GM12864 (cell line): ENCODE data around the gene TES.
"Not testable (repeated sequence)": the region's sequence is repeated elsewhere in the genome, so short reads cannot be mapped to it uniquely, and the experiment has no call there.

Experiments
- DNase-seq: peaks from one replicate; pipeline ENCODE4 v3.0.0-alpha.2; 2011; ENCODE audit warnings: low read depth
- H3K4me3 ChIP-seq: 2 replicates; pipeline ENCODE4 v1.5.1; 2011; ENCODE audit warnings: mild to moderate bottlenecking, low read depth, low read length, control low read depth
- TF ChIP-seq, protein P1 (sequence below): IDR thresholded peaks from 2 replicates; pipeline ENCODE4 v1.5.1; 2011; ENCODE audit warnings: low read depth, mild to moderate bottlenecking, moderate library complexity, low read length, control low read depth, inconsistent platforms; ENCODE audit errors: missing control alignments

The TES gene

DNA sequence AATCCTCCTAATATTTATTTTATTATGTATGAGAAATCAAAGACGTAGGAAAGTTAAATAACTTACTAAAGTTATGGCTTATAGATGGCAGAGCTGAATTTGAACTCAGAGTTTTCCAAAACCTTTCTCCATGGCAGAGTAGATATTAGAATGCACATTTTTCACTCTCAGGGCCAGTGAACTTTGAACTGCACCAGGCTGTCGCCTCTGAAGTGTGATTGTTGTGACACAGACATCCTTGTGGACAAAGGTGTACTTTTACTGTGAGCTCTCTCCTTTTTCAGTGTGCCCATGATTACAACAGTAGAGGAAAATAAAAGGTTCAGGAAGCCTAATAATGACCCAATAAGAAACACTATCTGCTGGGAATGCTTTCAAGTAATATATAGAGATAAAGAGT, 29.1 kb downstream of the TES start:
- H3K4me3 ChIP-seq, result no peak overlapping the region
- TF ChIP-seq, protein P1, sequence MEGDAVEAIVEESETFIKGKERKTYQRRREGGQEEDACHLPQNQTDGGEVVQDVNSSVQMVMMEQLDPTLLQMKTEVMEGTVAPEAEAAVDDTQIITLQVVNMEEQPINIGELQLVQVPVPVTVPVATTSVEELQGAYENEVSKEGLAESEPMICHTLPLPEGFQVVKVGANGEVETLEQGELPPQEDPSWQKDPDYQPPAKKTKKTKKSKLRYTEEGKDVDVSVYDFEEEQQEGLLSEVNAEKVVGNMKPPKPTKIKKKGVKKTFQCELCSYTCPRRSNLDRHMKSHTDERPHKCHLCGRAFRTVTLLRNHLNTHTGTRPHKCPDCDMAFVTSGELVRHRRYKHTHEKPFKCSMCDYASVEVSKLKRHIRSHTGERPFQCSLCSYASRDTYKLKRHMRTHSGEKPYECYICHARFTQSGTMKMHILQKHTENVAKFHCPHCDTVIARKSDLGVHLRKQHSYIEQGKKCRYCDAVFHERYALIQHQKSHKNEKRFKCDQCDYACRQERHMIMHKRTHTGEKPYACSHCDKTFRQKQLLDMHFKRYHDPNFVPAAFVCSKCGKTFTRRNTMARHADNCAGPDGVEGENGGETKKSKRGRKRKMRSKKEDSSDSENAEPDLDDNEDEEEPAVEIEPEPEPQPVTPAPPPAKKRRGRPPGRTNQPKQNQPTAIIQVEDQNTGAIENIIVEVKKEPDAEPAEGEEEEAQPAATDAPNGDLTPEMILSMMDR, result no peak
- DNase-seq, result no peak

DNA sequence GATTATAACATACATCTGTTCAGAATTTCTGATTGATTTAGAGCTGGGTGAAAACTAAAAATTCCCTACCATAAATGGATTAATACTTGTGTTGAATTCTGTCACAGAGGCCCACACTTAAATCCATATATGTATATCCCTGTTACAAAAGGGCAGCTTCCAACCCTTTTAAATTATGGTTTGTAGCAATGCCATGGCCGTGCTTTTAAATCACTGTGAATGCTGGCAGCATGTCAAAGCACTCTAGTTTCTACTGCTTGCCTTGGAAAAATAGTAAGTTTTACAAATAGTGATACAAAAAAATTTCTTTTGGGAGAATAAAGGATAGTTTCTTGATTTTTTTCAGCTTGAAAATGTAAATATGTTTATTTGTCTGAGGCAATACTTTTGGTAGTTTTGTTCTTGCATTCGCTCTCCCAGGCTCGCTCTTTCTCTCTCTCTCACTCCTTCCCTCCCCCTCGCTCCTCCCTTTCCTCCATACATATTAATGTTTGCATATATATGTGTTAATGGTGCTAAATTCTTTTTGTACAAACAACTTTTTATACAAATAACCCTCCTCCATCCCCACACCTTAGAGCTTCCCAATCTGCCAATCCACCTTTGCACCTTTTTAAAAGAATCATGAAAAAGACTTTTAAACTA, 29.8 kb downstream of the TES start:
- TF ChIP-seq, protein P1, result no peak
- H3K4me3 ChIP-seq, result no peak overlapping the region
- DNase-seq, result no peak

DNA sequence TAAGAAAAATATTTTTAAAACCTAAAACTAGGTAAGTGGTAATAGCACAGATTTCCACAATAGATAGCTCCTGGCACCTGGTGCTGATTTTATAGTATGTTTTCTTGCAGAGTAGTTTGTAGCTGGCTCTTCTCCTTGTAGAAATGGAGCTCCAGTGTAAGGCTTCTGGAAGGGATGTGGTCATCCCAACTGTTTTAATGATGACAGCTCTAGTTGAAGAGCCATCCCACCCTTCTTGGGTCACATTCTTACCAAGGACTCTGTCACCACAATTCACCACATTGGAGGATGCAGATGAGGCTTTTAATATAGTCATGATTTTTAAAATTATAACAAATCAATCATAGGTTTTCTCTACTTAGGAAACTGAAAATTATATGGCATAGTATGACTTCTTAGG, 31.0 kb downstream of the TES start:
- TF ChIP-seq, protein P1, result no peak
- H3K4me3 ChIP-seq, result no peak overlapping the region
- DNase-seq, result no peak

DNA sequence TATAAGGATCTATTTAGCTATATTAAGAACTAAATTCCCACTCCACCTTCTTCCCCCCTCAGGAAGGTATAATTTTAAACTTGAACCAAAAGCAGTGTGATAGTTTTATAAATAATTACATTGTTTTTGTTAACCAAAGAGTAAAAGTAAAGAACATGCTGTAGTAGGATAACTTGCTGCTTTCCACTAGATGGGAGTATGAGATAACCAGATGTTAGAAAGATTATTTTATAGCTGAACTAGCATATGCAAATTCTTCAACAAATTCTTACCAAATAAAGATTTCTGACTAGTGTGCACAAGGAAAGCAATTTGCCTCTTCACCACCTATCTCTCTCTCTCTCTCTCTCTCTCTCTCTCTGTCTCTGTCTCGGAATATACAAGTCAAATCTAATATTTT, 31.8 kb downstream of the TES start:
- no peak for DNase-seq
- TF ChIP-seq, protein P1, result no peak
- no peak overlapping the region for H3K4me3 ChIP-seq

DNA sequence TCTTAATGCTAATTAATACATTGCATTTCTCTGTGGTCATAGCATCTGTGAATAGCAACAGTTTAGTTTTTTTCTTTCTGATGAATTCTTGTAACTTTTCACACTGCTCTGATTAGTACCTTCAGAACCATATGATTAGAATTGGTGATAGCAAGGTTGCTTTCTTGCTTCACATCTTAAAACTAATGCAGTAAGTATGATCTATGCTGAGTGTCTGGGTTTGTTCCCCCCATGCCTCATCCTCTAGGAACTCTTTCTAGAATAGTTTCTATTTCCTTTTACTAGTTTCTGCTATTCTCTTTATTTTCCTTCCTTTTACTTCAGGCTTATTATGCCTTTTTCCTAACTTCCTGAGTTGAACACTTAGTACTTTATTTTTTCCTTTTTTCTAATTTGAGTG, 32.4 kb downstream of the TES start:
- TF ChIP-seq, protein P1, result no peak
- H3K4me3 ChIP-seq, result no peak overlapping the region
- no peak for DNase-seq

DNA sequence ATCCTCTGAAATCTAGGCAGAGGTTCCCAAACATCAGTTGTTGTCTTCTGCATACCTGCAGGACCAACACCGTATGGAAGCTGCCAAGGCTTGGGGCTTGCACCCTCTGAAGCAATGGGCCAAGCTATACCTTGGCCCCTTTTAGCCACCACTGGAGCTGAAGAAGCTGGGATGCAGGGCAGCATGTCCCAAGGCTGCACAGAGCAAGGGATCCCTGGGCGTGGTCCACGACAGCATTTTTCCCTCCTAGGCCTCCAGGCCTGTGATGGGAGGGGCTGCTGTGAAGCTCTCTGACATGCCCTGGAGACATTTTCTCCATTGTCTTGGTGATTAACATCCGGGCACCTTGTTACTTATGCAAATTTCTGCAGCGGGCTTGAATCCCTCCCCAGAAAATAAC, 34.5 kb downstream of the TES start:
- H3K4me3 ChIP-seq, DNase-seq: not testable (repeated sequence)

DNA sequence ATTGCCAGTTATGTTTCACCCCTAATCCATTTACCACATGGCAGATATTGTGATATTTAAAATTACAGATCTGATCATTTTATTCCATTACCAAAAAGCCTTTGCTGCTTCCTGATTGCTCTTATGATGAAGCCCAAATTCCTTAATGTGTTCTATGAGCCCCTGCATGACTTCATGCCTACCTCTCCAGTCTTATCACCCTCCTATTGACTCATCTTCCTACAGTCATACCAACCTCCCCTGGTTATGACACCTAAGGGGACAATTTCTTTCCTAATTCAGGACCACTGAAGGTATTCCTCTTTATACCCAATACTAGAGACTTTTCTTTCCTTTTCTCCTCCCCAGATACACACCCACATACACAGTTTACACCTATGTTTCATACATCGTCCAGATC, 36.0 kb downstream of the TES start:
- TF ChIP-seq, protein P1, result no peak
- no peak for DNase-seq
- H3K4me3 ChIP-seq, result no peak overlapping the region
